ENCODE data around the gene GLIS1.

DNA sequence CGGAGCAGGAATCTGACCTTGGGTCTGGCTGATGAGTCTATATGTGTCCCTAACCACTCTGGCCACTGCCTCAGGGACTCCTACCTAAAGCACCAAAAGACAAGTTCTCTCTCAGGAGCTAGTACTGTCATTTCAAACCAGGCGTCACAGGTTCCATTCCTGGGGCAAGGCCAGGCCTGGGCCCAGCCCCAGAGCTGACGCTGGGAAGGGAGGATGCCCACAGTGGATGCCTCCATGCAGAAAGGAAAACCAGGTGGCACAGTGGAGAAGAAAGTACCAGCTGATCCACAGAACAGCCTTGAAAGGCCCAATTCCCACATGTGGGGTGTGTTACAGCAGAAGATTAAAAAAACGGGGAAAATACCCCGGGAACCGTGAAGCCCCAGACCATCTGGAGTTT, 202.4 kb downstream of the GLIS1 start:
- TF ChIP-seq CTCF (IDR thresholded peaks at IDR 0.05; ENCODE audit: low read depth, low read length, poor library complexity, severe bottlenecking) (no peak), EZH2phosphoT487 (IDR thresholded peaks at IDR 0.05; ENCODE audit: borderline replicate concordance, low read length) (no peak)

Data from DOHH2 (cell line).